Measurements from ENCODE around the gene METTL25. TPM values are rescaled to one million over a fixed set of nuclear protein-coding genes. Genes with fewer than 3 reads are reported as not detected.

METTL25 gene, protein sequence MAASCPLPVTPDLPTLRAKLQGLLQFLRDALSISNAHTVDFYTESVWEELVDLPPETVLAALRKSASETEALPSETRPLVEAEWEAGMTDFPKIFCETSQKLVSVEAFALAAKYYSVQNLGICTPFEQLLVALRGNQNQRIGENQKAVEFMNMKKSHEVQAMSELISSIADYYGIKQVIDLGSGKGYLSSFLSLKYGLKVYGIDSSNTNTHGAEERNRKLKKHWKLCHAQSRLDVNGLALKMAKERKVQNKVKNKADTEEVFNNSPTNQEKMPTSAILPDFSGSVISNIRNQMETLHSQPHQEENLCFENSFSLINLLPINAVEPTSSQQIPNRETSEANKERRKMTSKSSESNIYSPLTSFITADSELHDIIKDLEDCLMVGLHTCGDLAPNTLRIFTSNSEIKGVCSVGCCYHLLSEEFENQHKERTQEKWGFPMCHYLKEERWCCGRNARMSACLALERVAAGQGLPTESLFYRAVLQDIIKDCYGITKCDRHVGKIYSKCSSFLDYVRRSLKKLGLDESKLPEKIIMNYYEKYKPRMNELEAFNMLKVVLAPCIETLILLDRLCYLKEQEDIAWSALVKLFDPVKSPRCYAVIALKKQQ
- 3.7 and 5.5 TPM in 2 replicates for total RNA-seq

DNA sequence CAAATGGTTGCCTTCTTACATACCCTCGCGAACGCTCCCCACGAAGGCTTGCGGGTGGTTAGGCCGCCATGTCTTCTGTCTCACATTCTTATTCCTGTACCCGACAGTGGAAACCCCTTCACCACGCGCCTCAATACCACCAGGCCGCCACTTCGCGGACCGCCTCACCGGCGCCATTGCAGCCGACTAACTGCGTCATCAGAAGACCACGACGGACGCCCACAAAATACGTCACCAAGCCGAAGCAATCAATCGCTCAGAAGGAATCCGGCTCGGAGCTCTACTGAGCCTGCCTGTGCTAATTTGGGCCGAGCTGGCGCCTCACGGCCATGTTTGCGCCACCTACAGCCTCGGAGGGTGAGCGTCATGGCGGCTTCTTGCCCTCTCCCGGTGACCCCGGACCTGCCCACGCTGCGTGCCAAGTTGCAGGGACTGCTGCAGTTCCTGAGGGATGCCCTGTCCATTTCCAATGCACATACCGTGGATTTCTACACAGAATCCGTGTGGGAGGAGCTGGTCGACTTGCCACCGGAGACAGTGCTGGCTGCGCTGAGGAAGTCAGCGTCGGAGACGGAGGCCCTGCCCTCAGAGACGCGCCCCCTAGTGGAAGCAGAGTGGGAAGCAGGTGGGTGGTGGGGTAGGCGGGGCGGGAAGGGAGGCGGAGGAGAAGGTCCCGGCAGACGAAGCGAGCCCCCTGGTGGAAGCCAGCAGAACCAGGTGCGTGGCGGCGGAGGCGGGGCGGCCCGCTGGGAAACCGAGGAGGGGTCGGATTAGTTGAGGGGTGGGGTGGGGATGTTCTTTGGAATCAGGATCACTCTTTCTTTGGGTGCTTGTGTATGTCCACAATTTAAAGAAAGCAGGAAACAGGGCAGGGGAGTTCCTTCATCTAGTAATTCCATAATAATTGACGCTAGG is at the start of gene METTL25, which contains the start of gene CCDC59:
TSS of gene METTL25 (plus strand) at position 330 of the 915 bp plus-strand sequence. CDS start at position 367, 37 bp downstream.
TSS of gene CCDC59 (minus strand) at position 188 of the 915 bp plus-strand sequence. CDS start at position 177, 11 bp downstream.

Other genes starting within 250 kb of the METTL25 start
- 45.8 and 73.4 TPM in 2 replicates for gene CCDC59, start 142 bp upstream of the METTL25 start, total RNA-seq

Data from myometrial cell (primary cell).